SK-N-MC (cell line): ENCODE results near the gene CYB5B.
"Not testable (repeated sequence)": the region's sequence is repeated elsewhere in the genome, so short reads cannot be mapped to it uniquely, and the experiment has no call there.

Experiments
- DNase-seq: peaks from one replicate; pipeline ENCODE4 v3.0.0-alpha.2; 2011; ENCODE audit warnings: low read depth, low spot score
- H3K27ac ChIP-seq: fragments of 200-600 bp; sonication (generic); 2 replicates; pipeline ENCODE4 v1.5.1; 2016; ENCODE audit warnings: mixed run types
- H3K36me3 ChIP-seq: fragments of 200-600 bp; sonication (generic); 2 replicates; pipeline ENCODE4 v1.6.1; 2017; ENCODE audit warnings: antibody characterized with exemption, low read length, mixed read lengths; ENCODE audit not compliant: insufficient read depth
- H3K4me3 ChIP-seq: fragments of 200-600 bp; sonication (generic); 2 replicates; pipeline ENCODE4 v1.5.1; 2016
- H3K9ac ChIP-seq: fragments of 200-600 bp; sonication (generic); 2 replicates; pipeline ENCODE4 v1.8.0; 2017; ENCODE audit warnings: mixed run types, mixed read lengths; ENCODE audit not compliant: insufficient read length
- H3K9me3 ChIP-seq: fragments of 200-600 bp; sonication (generic); 2 replicates; pipeline ENCODE4 v1.6.1; 2017; ENCODE audit warnings: low read depth, mild to moderate bottlenecking, antibody characterized with exemption, low read length, moderate library complexity, mixed read lengths
- EZH2 ChIP-seq: fragments of 200-600 bp; sonication (generic); IDR thresholded peaks from one replicate; pipeline ENCODE4 v1.6.1; 2017; ENCODE audit warnings: antibody characterized with exemption
- FOXP2 ChIP-seq: optimal IDR thresholded peaks from 2 replicates; pipeline ENCODE3; 2011; ENCODE audit warnings: mild to moderate bottlenecking, moderate library complexity; ENCODE audit not compliant: insufficient read depth; ENCODE audit errors: extremely low read length, control extremely low read depth
- POLR2AphosphoS5 ChIP-seq: IDR thresholded peaks from 2 replicates; pipeline ENCODE4 v1.6.1; 2012; ENCODE audit warnings: mild to moderate bottlenecking, low read depth, low read length, borderline replicate concordance

CYB5B gene

GRCh38 chr16:69417520-69418199 is 6.8 kb upstream of the CYB5B start:
- TF ChIP-seq POLR2AphosphoS5 = no peak
- no peak for TF ChIP-seq EZH2
- TF ChIP-seq FOXP2 = no peak
- H3K36me3 ChIP-seq = no peaks in the 10 kb centered on the region
- no peaks in the 10 kb centered on the region for H3K9me3 ChIP-seq
- no peak overlapping the region for H3K27ac ChIP-seq
- H3K9ac ChIP-seq = no peak overlapping the region
- H3K4me3 ChIP-seq = no peak overlapping the region
- no peak for DNase-seq

- Histone ChIP-seq H3K4me3 (no peak overlapping the region), H3K27ac (no peak overlapping the region), H3K36me3 (no peaks in the 10 kb centered on the region), H3K9ac (no peak overlapping the region), H3K9me3 (no peaks in the 10 kb centered on the region)
- no peak for TF ChIP-seq EZH2
- no peak for TF ChIP-seq POLR2AphosphoS5
- no peak for TF ChIP-seq FOXP2
- no peak for DNase-seq
Observed at GRCh38 chr16:69419956-69420355, 4.5 kb upstream of the CYB5B start.

GRCh38 chr16:69423189-69423588 is 1.2 kb upstream of the CYB5B start:
- Histone ChIP-seq H3K4me3 (no peak overlapping the region), H3K9me3 (no peaks in the 10 kb centered on the region), H3K27ac (peak overlapping the region; percentile 46; the same call in 1 of the 2 replicates), H3K9ac (no peak overlapping the region), H3K36me3 (peaks cover 17% of the 10 kb centered on the region)
- TF ChIP-seq FOXP2 (no peak), EZH2 (no peak), POLR2AphosphoS5 (no peak)
- no peak for DNase-seq

GRCh38 chr16:69424935-69425784 is 741 bp downstream of the CYB5B start:
- DNase-seq = no peak
- peak overlapping the region; percentile 90 for H3K4me3 ChIP-seq
- no peaks in the 10 kb centered on the region for H3K9me3 ChIP-seq
- H3K27ac ChIP-seq = peak overlapping the region; percentile 36; the same call in 1 of the 2 replicates
- H3K9ac ChIP-seq = peak overlapping the region; percentile 87
- no peak for TF ChIP-seq FOXP2
- TF ChIP-seq EZH2 = no peak
- no peak for TF ChIP-seq POLR2AphosphoS5
- peaks cover 28% of the 10 kb centered on the region for H3K36me3 ChIP-seq

- no peak for DNase-seq
- Histone ChIP-seq H3K27ac (no peak overlapping the region), H3K36me3 (peaks cover 48% of the 10 kb centered on the region), H3K9me3 (no peaks in the 10 kb centered on the region), H3K9ac (no peak overlapping the region), H3K4me3 (no peak overlapping the region)
- TF ChIP-seq POLR2AphosphoS5 (no peak), EZH2 (no peak), FOXP2 (no peak)
Observed at GRCh38 chr16:69428652-69429051, 4.2 kb downstream of the CYB5B start.

- not testable (repeated sequence) for H3K4me3 ChIP-seq, H3K27ac ChIP-seq, H3K9me3 ChIP-seq, DNase-seq, H3K9ac ChIP-seq
- H3K36me3 ChIP-seq = peaks cover 51% of the 10 kb centered on the region
Observed at GRCh38 chr16:69429058-69429640, 4.7 kb downstream of the CYB5B start.

GRCh38 chr16:69431948-69432468 is 7.6 kb downstream of the CYB5B start:
- Histone ChIP-seq H3K9me3 (no peaks in the 10 kb centered on the region), H3K9ac (no peak overlapping the region), H3K4me3 (no peak overlapping the region), H3K27ac (no peak overlapping the region), H3K36me3 (peaks cover 51% of the 10 kb centered on the region)
- DNase-seq = no peak
- TF ChIP-seq POLR2AphosphoS5 (no peak), FOXP2 (no peak), EZH2 (no peak)

GRCh38 chr16:69434066-69434465 is 9.6 kb downstream of the CYB5B start:
- H3K9ac ChIP-seq = no peak overlapping the region
- H3K27ac ChIP-seq = no peak overlapping the region
- H3K4me3 ChIP-seq = no peak overlapping the region
- peaks cover 30% of the 10 kb centered on the region for H3K36me3 ChIP-seq
- H3K9me3 ChIP-seq = no peaks in the 10 kb centered on the region
- DNase-seq = no peak
- TF ChIP-seq POLR2AphosphoS5 = no peak
